Effector memory CD8-positive, alpha-beta T cell (primary cell): ENCODE measurements around the gene ABHD2.
A peak's percentile ranks its signal among the peaks of the same experiment; 100 is the strongest.

Experiments used
- ATAC-seq: fragments of 150-1000 bp; cut with Tn5 transposase; replicated peaks from 2 replicates; pipeline ENCODE4 v1.10.0; 2021; ENCODE audit warnings: mild to moderate bottlenecking, moderate library complexity
- DNase-seq, 3 experiments: peaks; one replicate each; pipeline ENCODE4 v3.0.0; 2021
- H3K27ac Mint-ChIP-seq, 2 donors: one replicate each; pipeline ENCODE4 v1.8.0; 2022; ENCODE audit warnings: mild to moderate bottlenecking in 2 of 2, mixed read lengths in 2 of 2, moderate library complexity in 2 of 2
- H3K27me3 Mint-ChIP-seq, 2 donors: one replicate each; pipeline ENCODE4 v1.8.0; 2022; ENCODE audit warnings: mixed read lengths in 2 of 2
- H3K36me3 Mint-ChIP-seq: one replicate; pipeline ENCODE4 v1.8.0; 2022; ENCODE audit warnings: mild to moderate bottlenecking, moderate library complexity, mixed read lengths; ENCODE audit not compliant: insufficient read depth
- H3K4me1 Mint-ChIP-seq, 2 donors: one replicate each; pipeline ENCODE4 v1.8.0; 2022; ENCODE audit warnings: low read depth in 2 of 2, mixed read lengths in 2 of 2
- H3K4me3 Mint-ChIP-seq, 2 donors: one replicate each; pipeline ENCODE4 v1.8.0; 2022; ENCODE audit warnings: mild to moderate bottlenecking in 2 of 2, mixed read lengths in 2 of 2, moderate library complexity in 2 of 2
- H3K9me3 Mint-ChIP-seq, 2 donors: one replicate each; pipeline ENCODE4 v1.8.0; 2022; ENCODE audit warnings: mixed read lengths in 2 of 2

The ABHD2 gene

DNA sequence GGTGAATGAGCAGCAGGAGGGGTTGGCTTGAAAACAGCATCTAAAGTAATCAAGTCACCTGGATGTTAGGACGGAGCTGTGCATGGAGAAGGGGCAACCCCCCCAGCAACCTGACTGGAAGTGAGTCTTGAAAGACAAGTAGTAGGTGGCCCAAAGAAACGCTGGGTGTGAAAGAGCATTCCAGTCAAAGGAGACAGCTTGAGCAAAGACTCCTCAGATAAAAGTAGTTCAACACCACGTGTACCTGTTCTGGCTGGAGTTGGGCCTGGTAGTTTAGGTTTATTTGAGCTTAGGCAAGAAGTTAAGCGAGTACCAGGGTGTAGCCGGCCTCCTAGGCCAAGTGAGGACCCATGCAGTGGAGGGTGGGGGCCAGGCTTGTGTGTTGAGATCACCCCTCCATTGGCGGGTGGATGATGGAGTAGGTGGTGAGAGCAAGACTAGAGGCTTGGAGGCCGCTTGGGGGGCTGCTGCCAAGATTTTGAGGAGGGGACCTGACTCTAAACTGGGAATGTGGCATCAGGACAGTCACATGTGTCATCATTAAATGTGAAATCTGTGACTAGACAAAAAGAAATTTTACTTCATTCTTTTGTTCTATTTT is 61.3 kb downstream of the ABHD2 start:
- DNase-seq (no peak), ATAC-seq (no peak)
- peak overlapping the region; percentile 53 to 71 for H3K27ac Mint-ChIP-seq
- H3K4me3 Mint-ChIP-seq = no peak overlapping the region
- H3K4me1 Mint-ChIP-seq = peaks cover 4 to 8% of the 10 kb centered on the region in 2 donors
- peaks cover 14% of the 10 kb centered on the region for H3K36me3 Mint-ChIP-seq
- no peaks in the 10 kb centered on the region for H3K27me3 Mint-ChIP-seq
- H3K9me3 Mint-ChIP-seq = no peaks in the 10 kb centered on the region

DNA sequence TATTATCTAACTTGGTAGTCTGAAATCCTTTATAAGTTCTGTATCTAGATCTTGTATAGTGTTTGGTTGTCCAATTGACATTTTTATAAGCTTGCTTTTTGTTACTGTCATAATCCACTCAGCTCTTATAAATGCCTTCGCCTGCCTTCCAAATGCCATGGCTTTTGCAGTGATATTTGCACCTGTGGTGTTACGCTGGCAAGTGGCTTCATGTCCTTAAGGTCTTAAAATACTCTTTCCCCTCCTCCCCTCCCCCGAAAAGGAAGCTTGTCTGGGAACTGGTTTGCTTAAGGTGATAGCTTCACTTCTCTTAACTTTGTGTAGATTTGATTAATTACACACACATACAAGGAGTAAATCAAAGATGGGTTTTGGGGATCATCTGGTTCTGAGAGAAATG is 62.0 kb downstream of the ABHD2 start:
- H3K36me3 Mint-ChIP-seq = peaks cover 19% of the 10 kb centered on the region
- H3K27ac Mint-ChIP-seq = peak overlapping the region in 1 of 2 donors; percentile 71
- H3K9me3 Mint-ChIP-seq = no peaks in the 10 kb centered on the region
- peaks cover 4 to 5% of the 10 kb centered on the region in 2 donors for H3K4me1 Mint-ChIP-seq
- no peak for DNase-seq
- H3K27me3 Mint-ChIP-seq = no peaks in the 10 kb centered on the region
- ATAC-seq = no peak
- no peak overlapping the region for H3K4me3 Mint-ChIP-seq

- peaks cover 4 to 5% of the 10 kb centered on the region in 2 donors for H3K4me1 Mint-ChIP-seq
- no peaks in the 10 kb centered on the region for H3K9me3 Mint-ChIP-seq
- peaks cover 26% of the 10 kb centered on the region for H3K36me3 Mint-ChIP-seq
- peak overlapping the region in 1 of 2 donors; percentile 65 for H3K27ac Mint-ChIP-seq
- H3K4me3 Mint-ChIP-seq = no peak overlapping the region
- no peak for DNase-seq
- no peaks in the 10 kb centered on the region for H3K27me3 Mint-ChIP-seq
- ATAC-seq = no peak
Measured at GRCh38 chr15:89150762-89151664, 62.8 kb downstream of the ABHD2 start.

GRCh38 chr15:89155122-89155521 is 66.9 kb downstream of the ABHD2 start:
- no peak for ATAC-seq
- H3K36me3 Mint-ChIP-seq = peaks cover 47% of the 10 kb centered on the region
- DNase-seq = no peak
- peaks cover 5 to 8% of the 10 kb centered on the region in 2 donors for H3K4me1 Mint-ChIP-seq
- H3K27ac Mint-ChIP-seq = no peak overlapping the region
- no peaks in the 10 kb centered on the region for H3K9me3 Mint-ChIP-seq
- no peaks in the 10 kb centered on the region for H3K27me3 Mint-ChIP-seq
- H3K4me3 Mint-ChIP-seq = no peak overlapping the region

GRCh38 chr15:89155656-89156055 is 67.4 kb downstream of the ABHD2 start:
- no peaks in the 10 kb centered on the region for H3K27me3 Mint-ChIP-seq
- H3K4me3 Mint-ChIP-seq = no peak overlapping the region
- peaks cover 48% of the 10 kb centered on the region for H3K36me3 Mint-ChIP-seq
- peaks cover 5 to 8% of the 10 kb centered on the region in 2 donors for H3K4me1 Mint-ChIP-seq
- DNase-seq = no peak
- no peak overlapping the region for H3K27ac Mint-ChIP-seq
- H3K9me3 Mint-ChIP-seq = no peaks in the 10 kb centered on the region
- ATAC-seq = no peak

- Mint-ChIP-seq H3K4me1 (peaks cover 5 to 8% of the 10 kb centered on the region in 2 donors), H3K27me3 (no peaks in the 10 kb centered on the region), H3K27ac (no peak overlapping the region), H3K36me3 (peaks cover 51% of the 10 kb centered on the region), H3K9me3 (no peaks in the 10 kb centered on the region), H3K4me3 (no peak overlapping the region)
- no peak for ATAC-seq
- DNase-seq = no peak
Measured at GRCh38 chr15:89157061-89157460, 68.8 kb downstream of the ABHD2 start.

- no peaks in the 10 kb centered on the region for H3K27me3 Mint-ChIP-seq
- DNase-seq = no peak
- H3K36me3 Mint-ChIP-seq = peaks cover 48% of the 10 kb centered on the region
- H3K4me1 Mint-ChIP-seq = peaks cover 5 to 8% of the 10 kb centered on the region in 2 donors
- no peak overlapping the region for H3K4me3 Mint-ChIP-seq
- no peak for ATAC-seq
- H3K9me3 Mint-ChIP-seq = no peaks in the 10 kb centered on the region
- H3K27ac Mint-ChIP-seq = peak overlapping the region in 1 of 2 donors; percentile 68
Measured at GRCh38 chr15:89157918-89158564, 69.8 kb downstream of the ABHD2 start.

- Mint-ChIP-seq H3K36me3 (peaks cover 21% of the 10 kb centered on the region), H3K27ac (peak overlapping the region in 1 of 2 donors; percentile 7), H3K4me3 (no peak overlapping the region), H3K27me3 (no peaks in the 10 kb centered on the region), H3K9me3 (no peaks in the 10 kb centered on the region), H3K4me1 (peaks cover 5 to 8% of the 10 kb centered on the region in 2 donors)
- DNase-seq (no peak), ATAC-seq (no peak)
Measured at GRCh38 chr15:89161666-89162065, 73.4 kb downstream of the ABHD2 start.

DNA sequence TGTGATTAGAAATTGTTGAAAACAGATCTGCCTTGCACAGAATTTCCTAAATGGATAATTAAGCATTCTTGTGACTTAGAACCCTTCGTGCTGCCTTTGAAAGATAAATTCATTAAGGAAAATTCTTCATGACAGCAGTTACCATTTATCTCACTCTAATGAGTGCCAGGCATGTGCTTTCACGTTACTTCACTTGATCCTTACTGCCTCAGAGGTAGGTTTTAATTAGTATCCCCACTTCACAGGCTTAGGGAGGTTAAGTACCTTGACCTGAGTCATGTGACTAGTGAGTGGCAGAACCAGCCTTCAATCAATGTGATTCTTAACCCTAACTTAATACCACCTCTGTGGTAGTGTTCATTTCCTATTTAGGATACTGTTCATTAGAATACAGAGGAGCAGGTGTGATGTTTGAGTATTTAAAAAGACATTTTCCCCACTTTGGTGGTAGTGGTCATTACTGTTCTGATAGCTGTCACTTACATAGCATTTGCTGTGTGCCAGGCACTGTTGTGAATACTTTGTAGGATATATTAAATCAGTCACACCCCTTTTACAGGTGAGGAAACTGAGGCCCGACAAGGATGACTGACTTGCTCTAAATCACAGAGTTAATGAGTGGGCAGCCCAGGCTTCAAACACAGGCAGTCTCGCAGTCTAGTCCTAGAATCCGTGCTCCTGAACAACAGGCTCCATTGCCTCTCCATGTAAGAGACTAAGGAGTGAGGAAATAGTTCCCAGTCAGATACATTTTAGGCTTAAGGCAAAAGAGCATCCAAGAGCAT is 75.2 kb downstream of the ABHD2 start:
- Mint-ChIP-seq H3K36me3 (peaks cover 9% of the 10 kb centered on the region), H3K9me3 (no peaks in the 10 kb centered on the region), H3K4me3 (no peak overlapping the region), H3K27me3 (no peaks in the 10 kb centered on the region), H3K27ac (peak overlapping the region in 1 of 2 donors; percentile 61), H3K4me1 (peaks cover 4 to 6% of the 10 kb centered on the region in 2 donors)
- DNase-seq (no peak), ATAC-seq (no peak)

DNA sequence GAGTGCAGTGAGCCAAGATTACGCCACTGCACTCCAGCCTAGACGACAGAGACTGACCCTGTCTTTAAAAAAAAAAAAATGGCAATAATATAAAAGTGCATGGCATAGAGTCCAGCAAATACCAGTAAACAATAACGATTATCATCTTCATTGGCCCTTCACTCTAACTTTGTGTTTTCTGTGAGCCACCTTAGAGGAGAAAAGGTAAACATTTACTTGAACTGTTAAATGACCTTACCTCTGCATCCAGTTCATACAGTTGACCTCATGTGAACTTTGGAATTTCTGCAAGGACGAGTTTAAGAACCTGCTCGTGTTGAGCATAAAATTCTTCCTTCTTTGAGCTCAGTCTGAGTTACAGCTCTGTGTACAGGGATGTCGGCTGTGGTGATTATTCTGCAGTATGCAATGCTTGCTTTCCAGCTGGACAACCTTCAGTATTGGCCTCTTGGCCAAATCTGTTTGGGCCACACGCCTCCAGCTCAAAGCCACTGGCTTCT is 76.5 kb downstream of the ABHD2 start:
- H3K27me3 Mint-ChIP-seq = no peaks in the 10 kb centered on the region
- peaks cover 4 to 5% of the 10 kb centered on the region in 2 donors for H3K4me1 Mint-ChIP-seq
- H3K4me3 Mint-ChIP-seq = no peak overlapping the region
- H3K36me3 Mint-ChIP-seq = peaks cover 6% of the 10 kb centered on the region
- no peaks in the 10 kb centered on the region for H3K9me3 Mint-ChIP-seq
- ATAC-seq (no peak), DNase-seq (no peak)
- no peak overlapping the region for H3K27ac Mint-ChIP-seq

DNA sequence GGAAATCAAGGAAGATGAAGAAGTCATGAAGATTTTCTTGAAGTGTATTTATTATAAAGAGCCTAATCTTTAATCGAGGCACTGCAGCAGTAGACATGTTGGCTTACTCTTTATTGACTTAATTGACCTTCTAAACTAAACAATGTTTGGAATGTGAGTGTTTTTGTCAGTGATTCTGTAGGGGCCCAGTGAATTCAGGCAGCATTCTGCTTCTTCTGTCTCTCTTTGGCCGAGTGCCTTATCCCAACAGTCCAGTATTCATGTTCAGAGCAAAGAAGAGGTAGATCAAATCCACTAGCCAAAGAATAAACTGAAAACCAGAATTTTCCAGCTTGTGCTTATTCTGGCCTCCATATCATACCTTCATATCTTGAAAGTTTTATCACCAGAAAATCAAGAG is 77.4 kb downstream of the ABHD2 start:
- Mint-ChIP-seq H3K36me3 (peaks cover 6% of the 10 kb centered on the region), H3K27me3 (no peaks in the 10 kb centered on the region), H3K4me3 (no peak overlapping the region), H3K9me3 (no peaks in the 10 kb centered on the region), H3K27ac (peak overlapping the region in 1 of 2 donors; percentile 41), H3K4me1 (peaks cover 4 to 5% of the 10 kb centered on the region in 2 donors)
- ATAC-seq (no peak), DNase-seq (no peak)

- no peaks in the 10 kb centered on the region for H3K27me3 Mint-ChIP-seq
- H3K4me3 Mint-ChIP-seq = peak overlapping the region in 1 of 2 donors; percentile 6
- ATAC-seq (no peak), DNase-seq (no peak)
- no peaks in the 10 kb centered on the region for H3K36me3 Mint-ChIP-seq
- peaks cover 4 to 5% of the 10 kb centered on the region in 2 donors for H3K4me1 Mint-ChIP-seq
- H3K27ac Mint-ChIP-seq = peak overlapping the region; percentile 71 to 77
- no peaks in the 10 kb centered on the region for H3K9me3 Mint-ChIP-seq
Measured at GRCh38 chr15:89167267-89168176, 79.3 kb downstream of the ABHD2 start.
